ENCODE data around the gene NFE2L2. TPM values are rescaled to one million over a fixed set of nuclear protein-coding genes. Genes with fewer than 3 reads are reported as not detected.

Gene NFE2L2
- total and polyA plus RNA-seq, 9 of the 15 experiments (the other 6 are each of a cell fraction or from before 2014, with no cell fraction given), result 29.3 to 120 (median 59.3) TPM

DNA sequence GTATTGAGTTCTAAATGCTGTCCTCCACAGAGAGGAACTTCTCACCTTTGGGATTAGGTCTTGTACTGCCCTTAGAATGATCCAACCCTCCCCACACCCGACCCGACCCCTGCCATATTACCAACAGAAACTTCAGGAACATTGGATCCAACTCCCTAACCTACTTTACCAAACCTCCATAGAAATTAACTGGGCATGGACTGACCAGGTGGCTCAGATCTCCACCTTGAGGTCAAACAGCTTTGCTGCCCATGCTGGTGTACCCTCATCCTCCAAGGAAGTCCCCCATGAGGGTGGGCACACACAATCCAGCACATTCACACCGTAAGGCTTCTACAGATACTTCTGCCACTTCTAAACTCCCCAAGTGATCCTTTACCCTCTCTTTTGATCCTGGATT is 21.5 kb downstream of the NFE2L2 start:
- CTCF ChIA-PET (ENCODE audit: low intra/inter-chr PET ratio), result no interaction called here
- Histone ChIP-seq H3K4me1 (replicated peaks in 1 of 2; ENCODE audit: control insufficient read depth in 2 of 2, insufficient read depth in 2 of 2, low read length in 2 of 2) (peaks cover 18 to 59% of the 10 kb centered on the region in 2 experiments), H3K9me3 (replicated peaks; ENCODE audit: control insufficient read depth, insufficient read depth, low read depth, low read length) (no peaks in the 10 kb centered on the region), H3K9ac (ENCODE audit: insufficient read depth in 1 of 2, low read depth in 2 of 2, low read length in 2 of 2) (peak overlapping the region; percentile 52 to 83; a peak in 3 of 4 replicates), H4K20me1 (replicated peaks; ENCODE audit: control insufficient read depth, insufficient read depth, low read length) (peaks cover 25% of the 10 kb centered on the region), H3K27ac (ENCODE audit: extremely low read depth, low read depth, low read length) (peak overlapping the region; percentile 78), H3K4me2 (ENCODE audit: insufficient read depth, low read length) (peak overlapping the region; percentile 33), H3K36me3 (ENCODE audit: control insufficient read depth, insufficient read depth, low read length) (peaks cover 35% of the 10 kb centered on the region; the same call in 2 of the 3 replicates), H3K9me1 (ENCODE audit: control insufficient read depth, insufficient read depth, low read length) (no peaks in the 10 kb centered on the region), H3K4me3 (no peak overlapping the region), H2AFZ (ENCODE audit: low read depth, low read length) (no peak overlapping the region), H3K27me3 (ENCODE audit: control insufficient read depth in 2 of 2, insufficient read depth in 2 of 2, low read length in 2 of 2) (no peaks in the 10 kb centered on the region), H3K79me2 (ENCODE audit: control insufficient read depth, insufficient read depth, low read length) (peaks cover 98% of the 10 kb centered on the region)
- BruUV-seq (replicated peaks), result no TSS peak
- POLR2A ChIA-PET, result interaction anchor here (1.5 kb wide), 1 partner anchor 14 kb away, joined by 5 read pairs; no protein-coding TSS in a partner anchor
- in situ Hi-C loops (cut with MboI), result no loop called here
- WGBS (ENCODE audit: insufficient coverage, low coverage, missing lambda C conversion rate), result 26% methylated on average over 3 of the region's 3 CpGs
- FAIRE-seq (no peak), DNase-seq (ENCODE audit: extremely low read depth in 1 of 4, low spot score in 3 of 4) (no peak), ATAC-seq (peak; percentile 25)
- intact Hi-C loops (cut with micrococcal nuclease), result loop anchor here (2.0 kb wide), 2 partner anchors 20 to 30 kb away; partner anchors contain the start of gene HNRNPA3
- TF ChIP-seq KAT8 (IDR thresholded peaks at IDR 0.05; ENCODE audit: low read depth) (no peak), NFE2 (IDR thresholded peaks at IDR 0.05; ENCODE audit: low read depth) (no peak), CTCF (IDR thresholded peaks at IDR 0.05 in 2 of 3, conservative IDR thresholded peaks at IDR 0.05 in 1 of 3; ENCODE audit: insufficient read depth in 2 of 3, low read depth in 1 of 3, low read length in 3 of 3) (0 out of 6 replicates have a peak, but pooled peaks of 1 of the 3 experiments have one; percentile 9), ZNF174 (CRISPR knock-in tag; IDR thresholded peaks at IDR 0.05) (no peak), ZNF766 (CRISPR knock-in tag; conservative IDR thresholded peaks at IDR 0.05) (0 out of 2 replicates have a peak, but pooled peaks have one; percentile 9), ZNF695 (CRISPR knock-in tag; IDR thresholded peaks at IDR 0.05) (no peak), YY1 (IDR thresholded peaks at IDR 0.05; ENCODE audit: borderline replicate concordance in 1 of 3, control insufficient read depth in 1 of 3, extremely low read depth in 1 of 3, insufficient read depth in 3 of 3, insufficient read length in 1 of 3, insufficient replicate concordance in 2 of 3, low read depth in 1 of 3, low read length in 2 of 3) (no peak), CTBP1 (IDR thresholded peaks at IDR 0.05; ENCODE audit: borderline replicate concordance) (no peak), HLTF (IDR thresholded peaks at IDR 0.05) (peak; percentile 8; the same call in 1 of the 2 replicates), ZNF23 (CRISPR knock-in tag; IDR thresholded peaks at IDR 0.05) (no peak), PTRF (tag; IDR thresholded peaks at IDR 0.05) (no peak)
- TF ChIP-seq, protein P1, sequence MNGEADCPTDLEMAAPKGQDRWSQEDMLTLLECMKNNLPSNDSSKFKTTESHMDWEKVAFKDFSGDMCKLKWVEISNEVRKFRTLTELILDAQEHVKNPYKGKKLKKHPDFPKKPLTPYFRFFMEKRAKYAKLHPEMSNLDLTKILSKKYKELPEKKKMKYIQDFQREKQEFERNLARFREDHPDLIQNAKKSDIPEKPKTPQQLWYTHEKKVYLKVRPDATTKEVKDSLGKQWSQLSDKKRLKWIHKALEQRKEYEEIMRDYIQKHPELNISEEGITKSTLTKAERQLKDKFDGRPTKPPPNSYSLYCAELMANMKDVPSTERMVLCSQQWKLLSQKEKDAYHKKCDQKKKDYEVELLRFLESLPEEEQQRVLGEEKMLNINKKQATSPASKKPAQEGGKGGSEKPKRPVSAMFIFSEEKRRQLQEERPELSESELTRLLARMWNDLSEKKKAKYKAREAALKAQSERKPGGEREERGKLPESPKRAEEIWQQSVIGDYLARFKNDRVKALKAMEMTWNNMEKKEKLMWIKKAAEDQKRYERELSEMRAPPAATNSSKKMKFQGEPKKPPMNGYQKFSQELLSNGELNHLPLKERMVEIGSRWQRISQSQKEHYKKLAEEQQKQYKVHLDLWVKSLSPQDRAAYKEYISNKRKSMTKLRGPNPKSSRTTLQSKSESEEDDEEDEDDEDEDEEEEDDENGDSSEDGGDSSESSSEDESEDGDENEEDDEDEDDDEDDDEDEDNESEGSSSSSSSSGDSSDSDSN (IDR thresholded peaks at IDR 0.05; ENCODE audit: borderline replicate concordance in 1 of 2, low read depth in 2 of 2, low read length in 2 of 2), result no peak
- TF ChIP-seq, protein P2, sequence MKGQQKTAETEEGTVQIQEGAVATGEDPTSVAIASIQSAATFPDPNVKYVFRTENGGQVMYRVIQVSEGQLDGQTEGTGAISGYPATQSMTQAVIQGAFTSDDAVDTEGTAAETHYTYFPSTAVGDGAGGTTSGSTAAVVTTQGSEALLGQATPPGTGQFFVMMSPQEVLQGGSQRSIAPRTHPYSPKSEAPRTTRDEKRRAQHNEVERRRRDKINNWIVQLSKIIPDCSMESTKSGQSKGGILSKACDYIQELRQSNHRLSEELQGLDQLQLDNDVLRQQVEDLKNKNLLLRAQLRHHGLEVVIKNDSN (CRISPR knock-in tag; IDR thresholded peaks at IDR 0.05), result no peak
- TF ChIP-seq, protein P3, sequence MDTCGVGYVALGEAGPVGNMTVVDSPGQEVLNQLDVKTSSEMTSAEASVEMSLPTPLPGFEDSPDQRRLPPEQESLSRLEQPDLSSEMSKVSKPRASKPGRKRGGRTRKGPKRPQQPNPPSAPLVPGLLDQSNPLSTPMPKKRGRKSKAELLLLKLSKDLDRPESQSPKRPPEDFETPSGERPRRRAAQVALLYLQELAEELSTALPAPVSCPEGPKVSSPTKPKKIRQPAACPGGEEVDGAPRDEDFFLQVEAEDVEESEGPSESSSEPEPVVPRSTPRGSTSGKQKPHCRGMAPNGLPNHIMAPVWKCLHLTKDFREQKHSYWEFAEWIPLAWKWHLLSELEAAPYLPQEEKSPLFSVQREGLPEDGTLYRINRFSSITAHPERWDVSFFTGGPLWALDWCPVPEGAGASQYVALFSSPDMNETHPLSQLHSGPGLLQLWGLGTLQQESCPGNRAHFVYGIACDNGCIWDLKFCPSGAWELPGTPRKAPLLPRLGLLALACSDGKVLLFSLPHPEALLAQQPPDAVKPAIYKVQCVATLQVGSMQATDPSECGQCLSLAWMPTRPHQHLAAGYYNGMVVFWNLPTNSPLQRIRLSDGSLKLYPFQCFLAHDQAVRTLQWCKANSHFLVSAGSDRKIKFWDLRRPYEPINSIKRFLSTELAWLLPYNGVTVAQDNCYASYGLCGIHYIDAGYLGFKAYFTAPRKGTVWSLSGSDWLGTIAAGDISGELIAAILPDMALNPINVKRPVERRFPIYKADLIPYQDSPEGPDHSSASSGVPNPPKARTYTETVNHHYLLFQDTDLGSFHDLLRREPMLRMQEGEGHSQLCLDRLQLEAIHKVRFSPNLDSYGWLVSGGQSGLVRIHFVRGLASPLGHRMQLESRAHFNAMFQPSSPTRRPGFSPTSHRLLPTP (IDR thresholded peaks at IDR 0.05; ENCODE audit: borderline replicate concordance, extremely low read depth, insufficient read length), result no peak

Measured in K562 (cell line).